ENCODE measurements around the gene FKBP10.

The FKBP10 gene

GRCh38 chr17:41801374-41802271, 11.2 kb upstream of the FKBP10 start:
- DNase-seq, result peak; percentile 89
- TF ChIP-seq, protein P1, sequence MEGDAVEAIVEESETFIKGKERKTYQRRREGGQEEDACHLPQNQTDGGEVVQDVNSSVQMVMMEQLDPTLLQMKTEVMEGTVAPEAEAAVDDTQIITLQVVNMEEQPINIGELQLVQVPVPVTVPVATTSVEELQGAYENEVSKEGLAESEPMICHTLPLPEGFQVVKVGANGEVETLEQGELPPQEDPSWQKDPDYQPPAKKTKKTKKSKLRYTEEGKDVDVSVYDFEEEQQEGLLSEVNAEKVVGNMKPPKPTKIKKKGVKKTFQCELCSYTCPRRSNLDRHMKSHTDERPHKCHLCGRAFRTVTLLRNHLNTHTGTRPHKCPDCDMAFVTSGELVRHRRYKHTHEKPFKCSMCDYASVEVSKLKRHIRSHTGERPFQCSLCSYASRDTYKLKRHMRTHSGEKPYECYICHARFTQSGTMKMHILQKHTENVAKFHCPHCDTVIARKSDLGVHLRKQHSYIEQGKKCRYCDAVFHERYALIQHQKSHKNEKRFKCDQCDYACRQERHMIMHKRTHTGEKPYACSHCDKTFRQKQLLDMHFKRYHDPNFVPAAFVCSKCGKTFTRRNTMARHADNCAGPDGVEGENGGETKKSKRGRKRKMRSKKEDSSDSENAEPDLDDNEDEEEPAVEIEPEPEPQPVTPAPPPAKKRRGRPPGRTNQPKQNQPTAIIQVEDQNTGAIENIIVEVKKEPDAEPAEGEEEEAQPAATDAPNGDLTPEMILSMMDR (IDR thresholded peaks at IDR 0.05; ENCODE audit: low read depth, low read length), result peak; percentile 98
- Histone ChIP-seq H3K9me3 (ENCODE audit: severe bottlenecking) (no peaks in the 10 kb centered on the region), H3K27ac (no peak overlapping the region), H3K36me3 (peaks cover 34% of the 10 kb centered on the region), H3K27me3 (ENCODE audit: insufficient read depth, low read depth, severe bottlenecking) (no peaks in the 10 kb centered on the region), H3K4me3 (ENCODE audit: low read depth, low read length) (no peak overlapping the region)

DNA sequence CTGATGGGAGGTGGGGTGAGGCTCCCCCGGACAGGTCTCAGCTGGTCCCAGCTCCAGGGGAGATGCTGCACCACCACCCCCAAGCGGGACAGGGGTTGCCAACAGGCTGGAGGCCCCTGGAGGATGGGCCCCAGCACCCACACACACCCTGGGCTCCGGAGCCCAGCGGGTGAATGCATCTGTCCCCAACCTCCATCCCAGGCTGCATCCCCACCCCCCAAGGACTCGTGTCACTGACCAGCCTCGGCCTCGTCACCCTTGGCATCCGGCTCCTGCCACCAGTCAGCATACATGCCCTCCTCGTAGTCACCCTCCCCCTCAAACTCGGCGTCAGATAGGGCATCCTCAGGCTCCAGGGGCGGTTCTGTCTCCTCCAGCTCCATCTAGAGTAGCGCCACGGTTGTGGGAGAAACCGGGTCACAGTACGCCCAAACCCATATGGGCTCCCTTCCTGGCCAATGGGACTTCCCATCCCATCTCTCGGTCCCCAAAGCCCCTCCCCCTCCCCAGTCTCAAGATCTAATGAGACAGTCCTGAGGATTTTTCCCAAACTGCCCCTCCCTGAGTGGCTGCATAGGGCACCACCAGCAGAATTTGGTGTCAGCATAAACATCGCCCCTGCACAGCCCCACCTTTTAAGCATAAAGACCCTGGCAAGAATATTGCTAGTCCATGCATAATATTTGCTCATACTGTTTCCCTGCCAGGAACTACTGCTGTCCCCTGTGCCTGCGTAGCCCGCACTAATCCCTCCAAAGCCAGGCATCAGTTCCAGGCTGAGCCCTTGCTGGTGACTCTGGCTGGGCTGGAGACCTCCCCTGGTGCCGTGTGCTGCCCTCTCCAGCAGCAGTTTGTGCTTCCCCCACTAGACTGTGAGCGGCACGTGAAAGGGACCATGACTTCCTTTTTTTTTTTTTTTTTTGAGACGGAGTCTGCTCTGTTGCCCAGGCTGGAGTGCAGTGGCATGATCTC, 9.5 kb upstream of the FKBP10 start:
- peak; percentile 88 for DNase-seq
- no peaks in the 10 kb centered on the region for H3K9me3 ChIP-seq (ENCODE audit: severe bottlenecking)
- peaks cover 48% of the 10 kb centered on the region for H3K36me3 ChIP-seq
- no peaks in the 10 kb centered on the region for H3K27me3 ChIP-seq (ENCODE audit: insufficient read depth, low read depth, severe bottlenecking)
- H3K4me3 ChIP-seq (ENCODE audit: low read depth, low read length), result no peak overlapping the region
- TF ChIP-seq, protein P1 (IDR thresholded peaks at IDR 0.05; ENCODE audit: low read depth, low read length), result 0 out of 2 replicates have a peak, but pooled peaks have one; percentile 5
- peak overlapping the region; percentile 7; the same call in 1 of the 2 replicates for H3K27ac ChIP-seq

GRCh38 chr17:41806685-41807445, 5.9 kb upstream of the FKBP10 start:
- H3K4me3 ChIP-seq (ENCODE audit: low read depth, low read length), result no peak overlapping the region
- peaks cover 61% of the 10 kb centered on the region for H3K36me3 ChIP-seq
- H3K27ac ChIP-seq, result no peak overlapping the region
- no peaks in the 10 kb centered on the region for H3K27me3 ChIP-seq (ENCODE audit: insufficient read depth, low read depth, severe bottlenecking)
- H3K9me3 ChIP-seq (ENCODE audit: severe bottlenecking), result no peaks in the 10 kb centered on the region
- TF ChIP-seq, protein P1 (IDR thresholded peaks at IDR 0.05; ENCODE audit: low read depth, low read length), result 0 out of 2 replicates have a peak, but pooled peaks have one; percentile 4
- DNase-seq, result no peak

DNA sequence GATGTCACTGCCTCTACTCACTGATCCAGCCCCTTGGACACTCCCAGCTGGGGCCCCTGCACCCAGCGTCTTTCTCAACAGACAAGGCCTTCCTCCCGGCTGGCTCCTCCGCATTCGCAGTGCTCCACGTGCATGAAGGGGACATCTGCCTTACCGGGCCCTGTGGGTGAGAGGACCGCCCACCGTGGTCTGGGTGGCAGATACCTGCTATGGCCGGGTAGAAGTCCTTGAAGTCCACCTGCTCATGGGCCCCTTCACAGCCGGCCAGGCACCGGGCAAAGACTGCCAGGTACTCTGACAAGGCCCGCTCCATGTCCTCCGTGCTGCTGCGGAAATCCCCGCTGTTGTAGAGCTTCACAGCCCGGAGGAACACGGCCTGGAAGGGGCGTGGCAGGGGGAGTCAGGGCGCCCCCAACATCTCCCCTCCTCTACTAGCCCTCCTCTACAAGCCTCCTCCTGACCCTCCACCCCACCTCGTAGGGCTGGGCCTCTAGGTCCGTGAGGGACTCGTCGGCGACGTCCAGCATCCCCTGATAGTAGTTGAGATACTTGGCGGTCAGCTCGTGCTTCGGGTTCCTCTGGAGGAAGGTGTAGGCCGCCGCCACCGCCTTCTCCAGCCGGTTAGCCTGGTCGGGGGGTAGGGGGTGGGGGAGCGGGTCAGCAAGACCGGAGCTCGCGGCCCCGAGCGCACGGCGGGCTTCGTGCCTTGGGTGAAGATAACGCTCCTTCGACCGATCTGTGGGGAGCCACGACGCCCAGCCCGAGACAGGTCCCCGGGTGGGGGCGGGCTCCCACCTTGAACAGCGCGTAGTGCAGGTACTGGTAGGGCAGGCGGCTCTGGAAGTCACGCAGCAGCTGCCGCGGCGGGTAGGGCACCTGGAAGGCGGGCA, 1.9 kb upstream of the FKBP10 start:
- DNase-seq, result peak; percentile 61
- H3K36me3 ChIP-seq, result peaks cover 40% of the 10 kb centered on the region
- TF ChIP-seq, protein P1 (IDR thresholded peaks at IDR 0.05; ENCODE audit: low read depth, low read length), result no peak
- H3K27me3 ChIP-seq (ENCODE audit: insufficient read depth, low read depth, severe bottlenecking), result no peaks in the 10 kb centered on the region
- H3K27ac ChIP-seq, result peak overlapping the region; percentile 96
- no peaks in the 10 kb centered on the region for H3K9me3 ChIP-seq (ENCODE audit: severe bottlenecking)
- H3K4me3 ChIP-seq (ENCODE audit: low read depth, low read length), result peak overlapping the region; percentile 77
